HG02943 (cell line): ENCODE data around the gene TGM2.

Source experiments
- ATAC-seq: cut with Tn5 transposase; IDR thresholded peaks from one replicate; pipeline ENCODE4 v1.9.1; 2021; ENCODE audit warnings: mild to moderate bottlenecking, low read depth, moderate library complexity; ENCODE audit not compliant: unreplicated experiment

Gene TGM2

DNA sequence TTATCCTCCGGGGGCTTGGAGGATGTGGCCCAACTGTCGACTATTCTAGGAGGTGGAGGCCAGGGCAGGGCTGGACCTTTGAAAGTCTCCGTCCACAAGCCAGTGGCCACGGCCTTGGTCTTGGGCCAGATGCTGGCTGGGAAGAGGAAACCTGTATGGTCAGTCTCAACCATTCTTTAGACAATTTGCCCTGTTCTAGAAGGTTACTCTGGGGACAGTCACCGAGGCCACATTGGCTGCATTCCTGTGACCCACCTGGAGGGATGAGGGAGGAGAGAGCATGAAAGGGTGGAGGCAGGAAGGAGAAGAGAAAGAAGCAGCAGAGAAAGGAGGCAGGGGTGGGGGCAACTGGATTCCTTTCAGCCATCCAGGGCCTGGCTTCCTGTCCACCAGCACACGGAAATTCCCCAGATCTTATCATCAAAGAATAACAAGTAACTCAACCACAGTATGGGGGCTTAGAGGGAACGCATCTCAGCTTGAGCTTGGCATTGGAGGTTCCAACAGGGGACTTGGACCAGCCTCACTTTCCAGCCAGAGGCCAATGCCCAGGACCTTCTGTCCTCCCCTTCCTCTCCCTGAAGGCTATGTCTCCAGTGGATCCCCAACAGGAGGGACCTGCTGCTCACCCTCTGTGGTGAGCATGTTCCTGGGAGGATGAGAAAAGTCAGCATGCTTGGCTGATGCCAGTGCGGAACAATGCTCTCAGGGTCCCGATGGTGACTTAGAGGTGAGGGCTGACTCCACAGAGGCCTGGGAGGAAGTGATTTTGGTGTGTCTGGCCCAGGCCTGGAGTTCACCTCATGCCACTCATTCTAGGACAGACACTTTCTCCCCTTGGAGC, 30.4 kb downstream of the TGM2 start:
- ATAC-seq: no peak

DNA sequence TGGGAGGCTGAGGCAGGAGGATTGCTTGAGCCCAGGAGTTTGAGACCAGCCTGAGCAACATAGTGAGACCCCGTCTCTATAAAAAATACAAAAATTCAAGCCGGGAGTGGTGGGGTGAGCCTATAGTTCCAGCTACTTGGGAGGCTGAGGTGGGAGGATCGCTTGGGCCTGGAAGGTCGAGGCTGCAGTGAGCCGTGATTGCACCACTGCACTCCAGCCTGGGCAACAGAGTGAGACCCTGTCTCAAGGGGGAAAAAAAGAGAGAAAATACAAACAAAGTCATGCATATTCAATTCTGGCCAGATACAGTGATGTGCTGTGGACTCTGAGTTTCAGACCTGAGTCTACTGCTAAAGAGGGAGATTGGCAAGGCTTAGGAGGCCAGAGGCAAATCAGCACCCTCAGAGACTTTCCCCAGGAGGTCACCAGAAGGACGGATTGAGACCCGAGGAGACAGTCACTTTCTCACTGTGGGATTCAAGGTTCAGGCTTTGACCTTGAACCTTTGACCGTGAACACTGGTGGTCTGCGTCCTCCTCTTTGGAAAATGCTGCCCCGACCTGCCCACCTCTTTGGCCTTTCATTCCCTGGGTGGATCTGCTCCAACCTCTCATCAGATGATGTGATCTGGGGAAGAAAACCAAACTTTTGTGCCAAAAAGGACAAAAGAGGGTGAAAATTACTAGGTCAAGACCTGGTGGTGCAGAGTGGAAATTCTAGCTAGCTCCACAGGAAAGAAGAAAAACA, 31.2 kb downstream of the TGM2 start:
- ATAC-seq: no peak

- no peak for ATAC-seq
Measured at GRCh38 chr20:38132910-38133501, 32.1 kb downstream of the TGM2 start.

- ATAC-seq: no peak
Measured at GRCh38 chr20:38132156-38132909, 32.7 kb downstream of the TGM2 start.

GRCh38 chr20:38131588-38132121, 33.4 kb downstream of the TGM2 start:
- ATAC-seq: no peak

DNA sequence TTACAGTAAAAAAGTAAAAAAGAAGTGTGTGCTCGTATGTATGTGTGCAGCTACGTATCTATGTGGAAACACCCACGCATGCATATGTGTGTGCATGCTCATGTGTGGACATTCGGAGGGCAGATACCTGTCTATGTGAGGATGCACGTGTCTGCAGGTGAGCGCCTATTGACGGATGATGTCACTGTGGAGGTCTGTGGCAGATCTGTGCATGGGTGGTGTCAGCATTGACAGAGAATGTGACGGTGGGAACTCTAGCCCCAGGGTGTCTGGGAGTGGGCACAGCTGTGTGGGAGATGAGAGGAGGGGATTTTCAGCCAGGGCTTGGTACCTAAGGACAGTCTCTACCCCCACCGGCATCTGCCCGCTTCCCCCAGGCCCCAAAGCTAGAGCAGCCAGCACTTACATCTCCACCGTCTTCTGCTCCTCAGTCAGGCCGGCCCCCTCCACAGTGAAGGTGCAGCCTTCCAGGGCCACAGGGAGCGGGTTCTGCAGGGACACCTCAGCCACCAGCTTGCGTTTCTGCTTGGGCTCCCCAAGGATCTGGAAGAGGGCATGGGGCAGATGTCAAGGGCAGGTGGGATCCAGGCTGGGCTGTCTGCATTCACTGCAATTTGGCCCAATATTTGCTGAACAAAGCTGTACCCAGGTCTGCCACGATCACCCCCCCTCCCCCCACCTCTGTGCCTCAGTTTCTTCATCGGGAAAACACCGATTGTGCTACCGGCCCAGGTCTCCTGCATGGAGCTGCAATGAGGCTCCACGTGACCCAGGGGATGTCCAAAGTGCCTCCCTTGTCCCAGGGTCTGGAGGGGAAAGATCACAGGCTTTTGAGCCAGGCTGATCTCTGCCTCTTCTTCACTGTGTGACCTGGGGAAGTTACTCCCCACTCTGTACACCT, 34.1 kb downstream of the TGM2 start:
- ATAC-seq: no peak

- no peak for ATAC-seq
Measured at GRCh38 chr20:38129893-38130609, 35.0 kb downstream of the TGM2 start.

DNA sequence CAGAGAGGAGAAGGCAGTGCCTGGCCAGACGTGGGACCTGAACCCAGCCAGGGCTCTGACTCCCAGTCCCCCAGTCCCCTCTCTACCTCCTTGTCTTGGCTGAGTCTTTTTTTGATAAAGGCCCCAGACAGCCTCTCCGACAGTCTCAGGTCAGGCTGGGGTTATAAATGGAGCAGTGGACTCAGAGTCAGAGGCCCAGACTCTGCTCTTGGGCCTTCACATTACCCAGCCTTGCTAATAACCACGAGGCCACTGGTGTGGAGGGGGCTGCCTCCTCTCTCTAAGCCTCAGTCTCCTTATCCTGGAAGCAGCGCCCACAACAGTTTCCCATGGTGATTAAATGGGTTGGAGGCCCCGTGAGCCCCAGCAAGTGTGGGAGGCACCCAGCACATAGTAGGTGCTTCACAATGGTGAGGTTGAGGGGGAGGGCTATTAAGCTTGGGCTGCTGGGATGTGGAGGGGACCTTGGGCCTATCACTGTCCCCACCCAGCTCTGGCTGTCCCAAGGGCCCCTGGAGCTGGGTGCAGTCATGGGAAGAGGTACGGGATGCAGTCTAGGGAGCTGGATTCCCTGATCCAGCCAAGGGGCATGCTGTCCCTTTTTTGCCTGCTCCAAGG, 35.7 kb downstream of the TGM2 start:
- no peak for ATAC-seq

DNA sequence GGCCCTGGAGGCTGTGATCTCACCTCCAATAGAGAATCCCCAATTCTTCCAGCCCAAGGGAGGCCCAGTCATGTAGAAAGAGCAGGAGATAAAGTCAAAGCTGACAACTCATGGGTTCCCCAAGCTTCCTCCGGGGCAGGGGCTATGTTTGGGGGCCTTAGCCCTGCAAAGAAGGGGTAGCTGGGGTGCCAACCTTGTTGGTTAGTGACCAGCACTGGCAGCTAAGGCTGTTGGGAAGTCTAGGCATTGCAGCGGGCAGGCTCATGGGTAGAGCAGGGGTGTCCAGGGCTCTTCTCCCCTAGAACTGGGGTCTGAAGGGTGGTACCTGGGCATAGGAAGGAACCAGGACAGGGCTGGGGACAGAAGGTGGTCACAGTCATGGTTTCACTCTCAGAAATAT, 36.4 kb downstream of the TGM2 start:
- ATAC-seq: no peak

DNA sequence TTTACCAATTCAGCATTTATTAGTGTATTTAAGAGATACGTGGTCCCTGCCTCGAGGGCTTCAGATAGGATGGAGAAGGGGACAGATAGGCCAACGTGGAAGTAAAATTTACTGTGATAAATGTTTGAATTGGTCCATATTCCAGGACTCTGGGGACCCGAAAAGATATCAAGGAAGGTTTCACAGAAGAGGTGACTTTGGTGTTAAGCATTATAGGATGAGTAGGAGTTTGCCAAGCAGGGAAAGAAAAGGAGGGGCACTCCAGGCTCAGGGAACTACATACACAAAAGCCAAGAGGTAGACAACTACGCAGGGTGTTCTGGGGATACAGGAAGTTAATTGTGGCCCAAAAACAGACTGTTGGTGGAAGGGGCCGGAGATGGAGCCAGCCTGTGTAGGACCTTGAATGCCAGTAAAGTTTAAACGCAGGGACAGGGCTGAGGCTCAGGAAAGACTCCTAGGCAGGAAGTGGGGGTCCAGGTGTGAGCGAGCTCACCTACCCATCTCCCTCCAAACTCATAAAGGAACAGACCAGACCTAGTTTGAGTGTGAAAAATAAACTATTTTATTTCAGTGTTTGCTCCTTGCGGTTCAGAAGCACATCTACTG, 37.0 kb downstream of the TGM2 start:
- no peak for ATAC-seq

DNA sequence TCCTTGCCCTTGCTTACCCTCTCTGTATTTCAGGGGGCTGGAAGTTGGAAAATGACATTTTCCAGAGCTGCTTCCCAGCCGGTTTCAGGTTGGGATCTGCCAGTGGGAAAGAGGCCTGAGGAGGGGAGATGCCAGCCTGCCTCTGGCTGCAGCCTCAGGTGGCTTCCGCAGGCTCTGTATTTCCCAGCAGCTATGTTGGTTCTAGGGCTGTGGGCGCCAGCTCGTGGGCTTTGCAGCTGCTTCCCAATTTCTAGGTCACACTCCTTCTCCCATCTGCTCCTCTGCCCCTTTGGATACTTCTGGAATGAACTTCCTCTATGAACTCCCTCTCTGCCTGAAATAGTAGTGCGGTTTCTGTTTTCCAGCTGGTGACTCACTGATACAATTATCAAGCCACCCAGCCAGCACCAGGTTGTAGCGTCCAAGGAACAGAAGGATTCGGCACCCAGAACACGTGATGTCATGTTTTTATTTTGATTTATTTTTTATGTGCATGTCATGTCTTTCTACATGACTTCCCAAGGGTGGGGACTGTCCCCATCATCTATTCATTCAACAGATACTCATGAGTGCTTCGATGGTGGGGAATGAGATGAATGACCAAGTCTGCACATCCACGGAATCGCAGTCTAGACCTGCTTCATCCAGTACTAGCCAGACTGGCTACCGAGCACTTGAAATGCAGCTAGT, 38.0 kb downstream of the TGM2 start:
- ATAC-seq: no peak

DNA sequence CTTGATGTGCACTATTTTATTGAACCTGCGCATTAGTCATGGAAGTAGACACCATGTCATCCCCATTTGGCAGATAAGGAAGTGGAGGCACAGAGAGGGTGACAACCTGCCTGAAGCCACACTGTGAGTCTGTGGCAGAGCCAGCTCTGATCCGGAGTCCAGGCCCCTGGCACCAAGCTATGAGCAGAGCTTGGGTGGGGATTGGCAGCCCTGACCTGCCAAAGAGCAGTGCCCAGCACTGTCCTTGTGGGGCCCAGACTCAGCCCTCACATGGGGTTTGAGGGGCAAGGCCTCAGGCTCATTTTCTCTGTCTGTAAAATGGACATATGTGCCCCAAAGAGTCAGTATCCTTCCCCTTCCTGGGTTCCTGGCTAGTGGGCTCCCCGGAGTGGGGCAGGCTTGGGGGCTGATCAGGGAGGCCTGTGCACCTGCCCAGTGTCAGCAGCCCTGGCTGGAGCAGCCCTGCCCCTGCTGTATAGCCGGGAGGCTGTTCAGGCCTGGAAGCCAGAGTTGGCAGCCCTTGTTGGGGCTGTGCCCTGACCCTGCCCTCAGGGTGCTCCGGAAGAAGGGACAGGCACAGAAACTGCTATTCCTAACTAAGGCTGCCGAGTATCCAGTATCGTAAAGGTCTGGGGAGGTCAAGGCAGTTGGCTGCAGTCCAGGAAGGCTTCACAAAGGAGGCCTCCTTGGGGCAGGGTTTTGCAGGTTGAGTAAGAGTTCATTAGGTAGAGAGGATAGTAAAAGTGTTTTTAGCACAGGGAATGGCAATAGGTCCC, 38.7 kb downstream of the TGM2 start:
- no peak for ATAC-seq

DNA sequence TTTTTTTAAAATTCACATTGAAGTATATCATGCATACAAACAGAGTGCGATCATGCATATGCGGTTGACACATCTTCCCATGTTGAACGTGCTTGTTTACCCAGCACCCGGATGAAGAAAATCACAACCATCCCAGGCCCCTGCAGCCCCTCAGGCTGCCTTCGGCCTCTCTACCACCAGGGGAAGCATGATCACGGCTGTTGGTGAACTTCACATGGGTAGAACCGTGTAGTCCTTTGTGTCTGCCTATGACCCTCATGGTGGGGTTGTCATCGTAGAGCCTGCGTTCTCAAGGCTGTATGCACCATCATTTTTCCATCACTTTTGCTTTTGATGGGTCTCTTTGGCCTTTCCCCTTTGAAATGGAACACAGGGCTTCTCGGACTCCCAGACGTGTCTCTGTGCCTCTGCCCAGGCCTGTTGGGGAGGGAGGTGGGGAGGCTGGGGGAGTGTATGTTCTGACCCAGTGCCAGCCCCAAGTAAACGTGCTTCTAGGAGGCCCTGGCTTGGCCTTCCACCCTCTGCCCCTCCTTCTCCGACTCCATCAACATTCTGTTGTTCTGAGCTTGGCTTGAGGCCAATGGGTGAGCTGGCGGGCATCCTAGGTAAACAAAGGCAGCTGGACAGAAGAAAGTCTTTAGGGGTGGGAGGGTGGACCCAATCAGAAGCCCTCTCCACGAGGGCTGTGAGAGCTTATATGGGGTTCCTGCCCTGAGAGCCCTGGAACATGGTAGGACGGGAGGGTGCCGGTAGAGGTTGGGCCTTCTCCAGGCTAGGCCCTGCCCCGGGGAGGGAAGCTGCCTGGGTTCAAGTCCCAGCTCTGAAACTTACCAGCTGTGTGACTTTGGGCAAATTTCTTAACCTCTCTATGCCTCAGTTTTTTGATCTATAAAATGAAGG, 39.7 kb downstream of the TGM2 start:
- no peak for ATAC-seq

- ATAC-seq: no peak
Measured at GRCh38 chr20:38123021-38123587, 42.0 kb downstream of the TGM2 start.

DNA sequence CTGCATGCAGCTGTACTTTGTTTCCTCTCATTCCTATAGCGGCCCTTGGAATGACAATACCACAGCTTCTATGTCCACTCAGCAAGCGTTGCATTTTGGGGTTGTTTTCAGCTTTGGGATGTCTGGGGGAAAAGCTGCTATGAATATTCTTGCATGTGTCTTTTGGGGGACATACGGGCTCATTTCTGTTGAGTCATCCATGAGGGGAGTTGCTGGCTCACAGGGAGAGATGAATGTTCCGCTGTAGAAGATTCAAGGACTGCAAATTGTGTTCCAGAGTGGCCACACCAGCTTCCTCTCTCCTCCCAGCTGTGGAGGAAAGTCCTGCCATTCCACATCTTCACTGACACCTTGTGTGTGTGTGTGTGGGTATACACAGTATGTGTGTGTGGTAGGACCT, 43.3 kb downstream of the TGM2 start:
- no peak for ATAC-seq

- ATAC-seq: no peak
Measured at GRCh38 chr20:38120625-38120988, 44.5 kb downstream of the TGM2 start.
